ENCODE results near the gene ZBTB5.
"Not testable (repeated sequence)": the region's sequence is repeated elsewhere in the genome, so short reads cannot be mapped to it uniquely, and the experiment has no call there.

Gene ZBTB5

GRCh38 chr9:37406603-37407401, 58.4 kb downstream of the ZBTB5 start:
- no peak for DNase-seq (ENCODE audit: low read depth)

GRCh38 chr9:37405764-37406380, 59.4 kb downstream of the ZBTB5 start:
- no peak for DNase-seq (ENCODE audit: low read depth)

GRCh38 chr9:37405350-37405749, 59.9 kb downstream of the ZBTB5 start:
- DNase-seq (ENCODE audit: low read depth), result no peak

GRCh38 chr9:37404590-37404989, 60.7 kb downstream of the ZBTB5 start:
- no peak for DNase-seq (ENCODE audit: low read depth)

GRCh38 chr9:37399336-37399735, 65.9 kb downstream of the ZBTB5 start:
- DNase-seq (ENCODE audit: low read depth), result no peak

- DNase-seq (ENCODE audit: low read depth), result no peak
Observed at GRCh38 chr9:37398464-37399025, 66.7 kb downstream of the ZBTB5 start.

- not testable (repeated sequence) for DNase-seq (ENCODE audit: low read depth)
Observed at GRCh38 chr9:37397948-37398347, 67.3 kb downstream of the ZBTB5 start.

GRCh38 chr9:37395663-37396062, 69.6 kb downstream of the ZBTB5 start:
- no peak for DNase-seq (ENCODE audit: low read depth)

GRCh38 chr9:37395229-37395628, 70.0 kb downstream of the ZBTB5 start:
- no peak for DNase-seq (ENCODE audit: low read depth)

- no peak for DNase-seq (ENCODE audit: low read depth)
Observed at GRCh38 chr9:37392272-37392671, 73.0 kb downstream of the ZBTB5 start.

- no peak for DNase-seq (ENCODE audit: low read depth)
Observed at GRCh38 chr9:37390759-37391158, 74.5 kb downstream of the ZBTB5 start.
